GM19463 (cell line): ENCODE measurements around the gene PHF12.

Experiments used
- ATAC-seq: cut with Tn5 transposase; IDR thresholded peaks from one replicate; pipeline ENCODE4 v1.9.1; 2021; ENCODE audit warnings: mild to moderate bottlenecking, moderate library complexity; ENCODE audit not compliant: unreplicated experiment

Gene PHF12

GRCh38 chr17:28864991-28865849 is 86.1 kb downstream of the PHF12 start:
- no peak for ATAC-seq

- no peak for ATAC-seq
Observed at GRCh38 chr17:28863953-28864352, 87.4 kb downstream of the PHF12 start.

- ATAC-seq, result no peak
Observed at GRCh38 chr17:28862561-28862960, 88.8 kb downstream of the PHF12 start.

GRCh38 chr17:28861393-28862203 is 89.7 kb downstream of the PHF12 start:
- ATAC-seq, result no peak

GRCh38 chr17:28860363-28860808 is 90.9 kb downstream of the PHF12 start:
- ATAC-seq, result no peak

- no peak for ATAC-seq
Observed at GRCh38 chr17:28858801-28859355, 92.4 kb downstream of the PHF12 start.

- ATAC-seq, result no peak
Observed at GRCh38 chr17:28857905-28858800, 93.2 kb downstream of the PHF12 start.

GRCh38 chr17:28856028-28856574 is 95.2 kb downstream of the PHF12 start:
- ATAC-seq, result no peak

GRCh38 chr17:28855336-28855679 is 96.0 kb downstream of the PHF12 start:
- no peak for ATAC-seq
